Activated CD8-positive, alpha-beta T cell treated with anti-CD3 and anti-CD28 coated beads for 36 hours (primary cell): ENCODE measurements around the gene AOPEP. TPM values are rescaled to one million over a fixed set of nuclear protein-coding genes. Genes with fewer than 3 reads are reported as not detected.
"Not testable (repeated sequence)": the region's sequence is repeated elsewhere in the genome, so short reads cannot be mapped to it uniquely, and the experiment has no call there.

Experiments
- ATAC-seq: fragments of 200-7000 bp; cut with Tn5 transposase; one replicate; pipeline ENCODE4 v1.10.0; 2021; ENCODE audit warnings: mild to moderate bottlenecking, moderate library complexity
- CTCF ChIA-PET: fragments of 350-600 bp; sonication (Branson Sonifier 250); formaldehyde crosslinking; loops from one replicate; lab custom pipeline; 2021; ENCODE audit warnings: antibody characterized with exemption; lab: Charles Lee
- POLR2A ChIA-PET: fragments of 350-600 bp; sonication (Branson Sonifier 250); formaldehyde crosslinking; loops from one replicate; lab custom pipeline; 2021; ENCODE audit warnings: antibody characterized with exemption; lab: Charles Lee
- DNase-seq: peaks from one replicate; pipeline ENCODE4 v3.0.0-alpha.2; 2020
- H3K27ac Mint-ChIP-seq: one replicate; pipeline ENCODE4 v1.8.0; 2021; ENCODE audit warnings: mild to moderate bottlenecking, mixed read lengths
- H3K27me3 Mint-ChIP-seq: one replicate; pipeline ENCODE4 v1.8.0; 2021; ENCODE audit warnings: mixed read lengths
- H3K36me3 Mint-ChIP-seq: one replicate; pipeline ENCODE4 v1.8.0; 2021; ENCODE audit warnings: low read depth, mixed read lengths
- H3K4me1 Mint-ChIP-seq: one replicate; pipeline ENCODE4 v1.8.0; 2021; ENCODE audit warnings: low read depth, mixed read lengths
- H3K4me3 Mint-ChIP-seq: one replicate; pipeline ENCODE4 v1.8.0; 2021; ENCODE audit warnings: mild to moderate bottlenecking, moderate library complexity, mixed read lengths
- H3K9me3 Mint-ChIP-seq: one replicate; pipeline ENCODE4 v1.8.0; 2021; ENCODE audit warnings: mixed read lengths
- intact Hi-C: fragments of 100-400 bp; cut with micrococcal nuclease; formaldehyde crosslinking; loops from one replicate; pipeline ENCODE4 v1.10.0; 2022
- total RNA-seq, 2 experiments: library from RNA; stranded (reverse); gene quantifications; one replicate each; pipeline ENCODE4 v1.2.3, GENCODE V29; 2021
- TF ChIP-seq, protein P1 (sequence below): fragments of 200-600 bp; IDR thresholded peaks from one replicate; pipeline ENCODE4 v1.8.0; 2022; ENCODE audit warnings: antibody characterized with exemption, mild to moderate bottlenecking

Gene AOPEP
- total RNA-seq, 2 experiments from 2014 or later: 7.1 to 8.7 TPM

DNA sequence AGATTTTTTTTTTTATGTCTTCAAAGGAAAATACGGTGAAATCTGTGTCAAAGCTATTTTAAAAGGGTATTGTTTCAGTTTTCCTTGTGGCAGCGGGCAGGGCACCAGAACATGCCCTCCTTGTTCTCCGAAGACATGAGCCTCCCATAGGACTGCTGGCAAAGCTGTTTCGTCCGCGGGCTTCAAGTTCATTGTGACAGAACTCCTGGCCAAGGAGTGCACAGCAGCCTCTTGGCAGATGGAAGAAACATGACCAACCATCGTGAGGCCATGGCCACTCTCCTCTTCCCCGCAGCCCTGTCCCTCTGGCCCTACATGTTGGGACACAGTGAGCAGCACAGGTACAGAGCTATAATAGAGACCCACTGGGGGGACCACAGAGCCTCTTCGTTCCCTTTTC is 99.5 kb downstream of the AOPEP start:
- Mint-ChIP-seq H3K4me3 (no peak overlapping the region), H3K27me3 (no peaks in the 10 kb centered on the region), H3K4me1 (peaks cover 6% of the 10 kb centered on the region), H3K9me3 (peaks cover 3% of the 10 kb centered on the region), H3K36me3 (peaks cover 10% of the 10 kb centered on the region), H3K27ac (no peak overlapping the region)
- DNase-seq (no peak), ATAC-seq (no peak)
- POLR2A ChIA-PET: no interaction called here
- TF ChIP-seq, protein P1, sequence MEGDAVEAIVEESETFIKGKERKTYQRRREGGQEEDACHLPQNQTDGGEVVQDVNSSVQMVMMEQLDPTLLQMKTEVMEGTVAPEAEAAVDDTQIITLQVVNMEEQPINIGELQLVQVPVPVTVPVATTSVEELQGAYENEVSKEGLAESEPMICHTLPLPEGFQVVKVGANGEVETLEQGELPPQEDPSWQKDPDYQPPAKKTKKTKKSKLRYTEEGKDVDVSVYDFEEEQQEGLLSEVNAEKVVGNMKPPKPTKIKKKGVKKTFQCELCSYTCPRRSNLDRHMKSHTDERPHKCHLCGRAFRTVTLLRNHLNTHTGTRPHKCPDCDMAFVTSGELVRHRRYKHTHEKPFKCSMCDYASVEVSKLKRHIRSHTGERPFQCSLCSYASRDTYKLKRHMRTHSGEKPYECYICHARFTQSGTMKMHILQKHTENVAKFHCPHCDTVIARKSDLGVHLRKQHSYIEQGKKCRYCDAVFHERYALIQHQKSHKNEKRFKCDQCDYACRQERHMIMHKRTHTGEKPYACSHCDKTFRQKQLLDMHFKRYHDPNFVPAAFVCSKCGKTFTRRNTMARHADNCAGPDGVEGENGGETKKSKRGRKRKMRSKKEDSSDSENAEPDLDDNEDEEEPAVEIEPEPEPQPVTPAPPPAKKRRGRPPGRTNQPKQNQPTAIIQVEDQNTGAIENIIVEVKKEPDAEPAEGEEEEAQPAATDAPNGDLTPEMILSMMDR: no peak
- intact Hi-C loops: no loop called here
- CTCF ChIA-PET: no interaction called here

DNA sequence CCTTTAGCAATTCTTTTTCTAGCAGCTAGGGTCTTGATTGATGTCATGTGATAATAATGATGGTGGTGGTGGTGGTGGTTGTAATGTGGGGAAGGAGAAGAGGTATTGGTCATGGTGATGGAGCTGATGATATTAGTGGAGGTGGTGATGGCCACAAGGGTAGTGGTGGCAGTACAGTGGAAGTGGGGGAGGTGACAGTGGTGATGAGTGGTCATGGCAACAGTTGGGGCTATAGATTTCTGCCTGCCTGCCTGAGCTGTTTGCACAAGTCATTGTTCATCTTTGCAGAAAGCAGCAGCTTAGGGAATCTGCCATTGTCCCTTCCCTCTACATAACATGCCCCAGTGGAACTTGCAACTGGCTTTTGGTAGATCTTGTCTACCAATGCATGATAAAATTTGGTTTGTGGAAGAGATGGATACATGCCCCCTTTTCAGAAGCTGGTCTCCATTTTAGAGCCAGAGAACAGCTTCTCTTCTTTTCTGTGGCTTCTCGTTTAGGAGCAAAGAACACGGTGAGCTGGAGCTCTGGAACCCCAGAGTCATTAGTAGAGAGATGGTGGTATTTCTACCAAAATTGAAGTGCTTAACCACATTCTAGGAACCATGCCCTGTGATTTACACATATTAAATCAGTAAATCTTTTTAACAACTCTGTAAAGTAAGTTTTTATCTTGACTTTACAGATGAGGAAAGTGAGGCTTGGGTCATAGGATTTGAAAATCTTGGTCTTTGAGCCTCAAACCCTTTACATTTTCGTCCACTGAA is 100.3 kb downstream of the AOPEP start:
- no peak for DNase-seq
- intact Hi-C loops: no loop called here
- peaks cover 10% of the 10 kb centered on the region for H3K36me3 Mint-ChIP-seq
- H3K4me1 Mint-ChIP-seq: no peaks in the 10 kb centered on the region
- ATAC-seq: no peak
- no peak overlapping the region for H3K4me3 Mint-ChIP-seq
- H3K27ac Mint-ChIP-seq: no peak overlapping the region
- TF ChIP-seq, protein P1: no peak
- POLR2A ChIA-PET: no interaction called here
- CTCF ChIA-PET: no interaction called here
- H3K9me3 Mint-ChIP-seq: peaks cover 3% of the 10 kb centered on the region
- no peaks in the 10 kb centered on the region for H3K27me3 Mint-ChIP-seq

DNA sequence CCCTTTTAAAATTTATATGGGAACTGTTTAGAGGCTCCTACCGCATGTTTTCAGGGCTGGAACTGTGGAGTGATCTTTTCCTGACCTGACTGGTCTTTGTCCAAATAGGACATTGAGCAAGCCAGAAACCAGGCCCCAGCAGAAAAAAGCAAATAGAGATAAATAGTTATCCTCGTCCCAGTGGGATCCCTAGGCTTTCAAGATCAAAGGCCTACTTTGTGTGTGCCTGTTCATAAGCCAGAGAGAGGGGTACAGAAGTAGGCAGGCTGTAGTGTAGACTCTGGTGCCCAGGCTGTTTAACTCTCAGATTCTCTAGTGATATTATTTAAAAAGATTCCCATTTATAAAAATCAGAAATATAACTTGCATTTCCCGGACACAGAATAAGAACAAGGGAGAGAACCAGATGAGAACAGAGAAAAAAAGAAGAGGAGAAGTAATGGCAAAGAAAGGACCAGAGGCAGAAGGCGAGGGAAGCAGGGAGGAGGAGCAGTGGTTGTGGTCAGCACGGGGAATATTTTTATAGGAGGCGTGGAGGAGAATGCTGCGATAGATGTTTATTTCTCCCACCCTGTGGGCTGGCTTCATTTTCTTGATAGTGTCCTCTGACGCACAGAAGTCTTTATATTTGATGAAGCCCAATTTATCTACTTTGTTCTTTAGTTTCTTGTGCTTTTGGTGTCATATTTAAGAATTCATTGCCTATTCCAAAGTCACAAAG is 101.2 kb downstream of the AOPEP start:
- Mint-ChIP-seq H3K27me3 (no peaks in the 10 kb centered on the region), H3K27ac (no peak overlapping the region), H3K4me1 (no peaks in the 10 kb centered on the region), H3K36me3 (peaks cover 8% of the 10 kb centered on the region), H3K4me3 (no peak overlapping the region), H3K9me3 (peaks cover 3% of the 10 kb centered on the region)
- TF ChIP-seq, protein P1: no peak
- intact Hi-C loops: no loop called here
- POLR2A ChIA-PET: no interaction called here
- DNase-seq (no peak), ATAC-seq (no peak)
- CTCF ChIA-PET: no interaction called here

DNA sequence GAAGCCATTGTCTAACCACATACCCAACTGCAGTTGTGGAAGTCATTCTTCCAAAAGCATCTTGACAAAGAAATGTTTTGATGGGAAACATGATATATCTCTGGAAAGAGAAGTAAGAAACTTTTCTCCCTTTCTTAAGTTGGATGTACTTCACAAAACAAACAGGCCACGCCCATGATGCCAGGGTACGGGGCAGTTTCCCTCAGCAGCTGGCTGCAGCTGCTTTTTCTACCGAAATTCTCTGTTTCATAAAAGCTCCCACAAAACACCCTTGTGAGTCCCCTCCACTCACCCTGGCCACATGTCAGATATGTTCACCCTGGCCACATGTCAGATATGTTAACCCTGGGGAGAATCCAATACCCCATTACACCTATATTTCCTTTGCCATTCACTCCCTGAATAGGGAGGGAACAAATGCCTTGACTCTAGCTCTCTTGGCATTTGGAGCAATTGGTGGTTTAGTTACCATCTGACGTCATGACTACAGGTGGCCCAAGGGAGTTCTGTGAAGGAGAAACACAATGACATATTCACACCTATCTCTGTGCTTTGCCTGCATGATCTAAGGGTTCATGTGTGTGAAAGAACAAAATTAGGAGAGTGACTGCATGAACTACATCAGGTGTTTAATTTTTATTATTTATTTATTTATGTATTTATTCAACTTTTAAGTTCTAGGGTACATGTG is 103.0 kb downstream of the AOPEP start:
- peaks cover 8% of the 10 kb centered on the region for H3K36me3 Mint-ChIP-seq
- POLR2A ChIA-PET: no interaction called here
- H3K27ac Mint-ChIP-seq: no peak overlapping the region
- TF ChIP-seq, protein P1: no peak
- no peaks in the 10 kb centered on the region for H3K27me3 Mint-ChIP-seq
- no peaks in the 10 kb centered on the region for H3K4me1 Mint-ChIP-seq
- peaks cover 3% of the 10 kb centered on the region for H3K9me3 Mint-ChIP-seq
- no peak for DNase-seq
- H3K4me3 Mint-ChIP-seq: no peak overlapping the region
- CTCF ChIA-PET: no interaction called here
- intact Hi-C loops: no loop called here
- no peak for ATAC-seq

DNA sequence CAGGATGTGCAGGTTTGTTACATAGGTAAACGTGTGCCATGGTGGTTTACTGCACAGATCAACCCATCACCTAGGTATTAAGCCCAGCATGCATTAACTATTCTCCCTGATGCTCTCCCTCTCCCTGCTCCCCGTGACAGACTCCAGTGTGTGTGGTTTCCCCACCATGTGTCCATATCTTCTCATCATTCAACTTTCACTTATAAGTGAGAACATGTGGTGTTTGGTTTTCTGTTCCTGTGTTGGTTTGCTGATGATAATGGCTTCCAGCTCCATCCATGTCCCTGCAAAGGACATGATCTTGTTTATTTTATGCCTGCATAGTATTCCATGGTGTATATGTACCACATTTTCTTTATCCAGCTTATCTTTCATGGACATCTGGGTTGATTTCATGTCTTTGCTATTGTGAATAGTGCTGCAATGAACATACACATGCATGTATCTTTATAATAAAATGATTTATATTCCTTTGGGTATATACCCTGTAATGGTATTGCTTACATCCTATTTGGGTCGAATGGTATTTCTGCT is 103.6 kb downstream of the AOPEP start:
- H3K4me1 Mint-ChIP-seq, H3K36me3 Mint-ChIP-seq, H3K4me3 Mint-ChIP-seq, ATAC-seq, CTCF ChIA-PET, H3K27ac Mint-ChIP-seq, H3K27me3 Mint-ChIP-seq, DNase-seq, intact Hi-C loops, POLR2A ChIA-PET, H3K9me3 Mint-ChIP-seq: not testable (repeated sequence)
